Activated gamma-delta T cell (primary cell): ENCODE results near the gene ALLC.

Experiments
- DNase-seq: peaks from one replicate; lab custom pipeline; 2025; lab: John Stamatoyannopoulos, UW

The ALLC gene

GRCh38 chr2:3725458-3726250 lies 67.7 kb downstream of the ALLC start:
- DNase-seq, result no peak

- DNase-seq, result no peak
Measured at GRCh38 chr2:3726511-3726910, 68.5 kb downstream of the ALLC start.

GRCh38 chr2:3727397-3728045 lies 69.5 kb downstream of the ALLC start:
- no peak for DNase-seq

GRCh38 chr2:3728104-3729054 lies 70.4 kb downstream of the ALLC start:
- no peak for DNase-seq

GRCh38 chr2:3729055-3729448 lies 71.1 kb downstream of the ALLC start:
- no peak for DNase-seq

GRCh38 chr2:3729786-3730185 lies 71.8 kb downstream of the ALLC start:
- no peak for DNase-seq

- no peak for DNase-seq
Measured at GRCh38 chr2:3730646-3731045, 72.6 kb downstream of the ALLC start.

- no peak for DNase-seq
Measured at GRCh38 chr2:3731829-3732228, 73.8 kb downstream of the ALLC start.

GRCh38 chr2:3736112-3736511 lies 78.1 kb downstream of the ALLC start:
- DNase-seq, result no peak

GRCh38 chr2:3737128-3737527 lies 79.1 kb downstream of the ALLC start:
- DNase-seq, result no peak

- DNase-seq, result no peak
Measured at GRCh38 chr2:3738454-3738853, 80.5 kb downstream of the ALLC start.

- no peak for DNase-seq
Measured at GRCh38 chr2:3739313-3739712, 81.3 kb downstream of the ALLC start.

- no peak for DNase-seq
Measured at GRCh38 chr2:3741396-3741795, 83.4 kb downstream of the ALLC start.

GRCh38 chr2:3741867-3742602 lies 84.0 kb downstream of the ALLC start:
- DNase-seq, result no peak

GRCh38 chr2:3742743-3743508 lies 84.9 kb downstream of the ALLC start:
- no peak for DNase-seq

- DNase-seq, result no peak
Measured at GRCh38 chr2:3743951-3744555, 86.1 kb downstream of the ALLC start.

GRCh38 chr2:3745920-3746319 lies 87.9 kb downstream of the ALLC start:
- DNase-seq, result no peak

GRCh38 chr2:3747032-3747654 lies 89.1 kb downstream of the ALLC start:
- no peak for DNase-seq

- DNase-seq, result no peak
Measured at GRCh38 chr2:3747826-3748225, 89.8 kb downstream of the ALLC start.

- no peak for DNase-seq
Measured at GRCh38 chr2:3749201-3749600, 91.2 kb downstream of the ALLC start.
